Psoas muscle (tissue), 8 donors: Measurements from ENCODE around the gene ELMOD2. TPM values are rescaled to one million over a fixed set of nuclear protein-coding genes. Genes with fewer than 3 reads are reported as not detected.

Experiments used
- ATAC-seq, 4 donors: fragments of 200-7000 bp; cut with Tn5 transposase; one replicate each; pipeline ENCODE4 v1.9.1; 2020; ENCODE audit warnings: moderate library complexity in 3 of 4, mild to moderate bottlenecking in 2 of 4
- DNase-seq, 2 donors: peaks; one replicate each; pipeline ENCODE4 v3.0.0-alpha.2; 2020
- H3K27ac ChIP-seq: fragments of 200-600 bp; one replicate; pipeline ENCODE4 v1.8.0; 2022
- H3K27me3 ChIP-seq, 3 donors: fragments of 200-600 bp in 1 of 3; one replicate each; pipeline versions ENCODE4 v1.6.1 to v1.8.0; 2013 to 2022; ENCODE audit warnings: low read length in 2 of 3, mild to moderate bottlenecking in 2 of 3, moderate library complexity in 1 of 3; ENCODE audit not compliant: insufficient read depth in 3 of 3
- H3K36me3 ChIP-seq, 2 donors: fragments of 200-600 bp in 1 of 2; one replicate each; pipeline versions ENCODE4 v1.6.1 to v1.8.0; 2013 to 2022; ENCODE audit warnings: low read depth in 1 of 2, mild to moderate bottlenecking in 1 of 2, moderate library complexity in 1 of 2; ENCODE audit not compliant: insufficient read depth in 1 of 2
- H3K4me1 ChIP-seq: fragments of 200-600 bp; one replicate; pipeline ENCODE4 v1.8.0; 2022
- H3K4me3 ChIP-seq: fragments of 200-600 bp; one replicate; pipeline ENCODE4 v1.8.0; 2022; ENCODE audit warnings: mild to moderate bottlenecking
- H3K9me3 ChIP-seq: fragments of 200-600 bp; one replicate; pipeline ENCODE4 v1.8.0; 2022
- CTCF ChIP-seq: fragments of 200-600 bp; IDR thresholded peaks from one replicate; pipeline ENCODE4 v1.8.0; 2022; ENCODE audit warnings: antibody characterized with exemption
- WGBS, 3 donors: extraction: QIAGEN DNeasy Blood & Tissue Kit; methylation state at CpG; one replicate each; pipeline versions ENCODE4 v1.1.6 to v1.1.7; 2013; 5-methylcytosine and 5-hydroxymethylcytosine counted together
- intact Hi-C, 2 donors: fragments of 100-400 bp; cut with DNase I; formaldehyde crosslinking; loops; one replicate each; pipeline versions ENCODE4 v1.11.0 to v1.14.2; 2022
- polyA plus RNA-seq, 3 donors: library from polyadenylated mRNA; stranded (reverse); fragments of 200-250 nt; gene quantifications; one replicate each; pipeline ENCODE4 v1.2.3, GENCODE V29; 2013
- total RNA-seq, 4 donors: library from RNA; stranded (reverse); fragmentation: NEBNext Ultra II Directional in 2 of 4; extraction: Animal tissue kit (Norgen Biotek cat#: 25700) in 2 of 4; gene quantifications; one replicate each; pipeline versions ENCODE4 v1.2.1 to v1.2.4, GENCODE V29; 2021 to 2023
- donor health status: healthy with polysubstance abuse.
- donor health status: DM: no; HTN: no; CAD: no; lungs with moderate emphysema.
- donor health status: Bipolar disorder and iron deficiency.
- donor health status: healthy.
- donor health status: DM: yes; HTN: yes; CAD: no.
- donor health status: DM: no; HTN: no; CAD: no.
- donor health status: DM: no; HTN: no; CAD: no.
- donor health status: DM: yes; HTN: yes; CAD: no.

Gene ELMOD2
- total and polyA plus RNA-seq, 7 donors = 3.1 to 10.0 (median 7.6) TPM

GRCh38 chr4:140595065-140595464, 71.1 kb downstream of the ELMOD2 start:
- intact Hi-C loops = no loop called here
- H3K4me3 ChIP-seq = no peak overlapping the region
- H3K36me3 ChIP-seq = no peaks in the 10 kb centered on the region
- no peak for DNase-seq
- no peak for ATAC-seq
- H3K27me3 ChIP-seq = peaks cover 0 to 2% (median 0%) of the 10 kb centered on the region in 3 donors
- no peak overlapping the region for H3K27ac ChIP-seq
- no peaks in the 10 kb centered on the region for H3K9me3 ChIP-seq
- H3K4me1 ChIP-seq = no peaks in the 10 kb centered on the region
- TF ChIP-seq CTCF = no peak
- 56 to 70% (median 66%) methylated on average over 1 of the region's 1 CpG for WGBS, 3 donors

- Histone ChIP-seq H3K9me3 (no peaks in the 10 kb centered on the region), H3K4me1 (no peaks in the 10 kb centered on the region), H3K27me3 (peaks cover 0 to 2% (median 2%) of the 10 kb centered on the region in 3 donors), H3K4me3 (no peak overlapping the region), H3K36me3 (no peaks in the 10 kb centered on the region), H3K27ac (no peak overlapping the region)
- intact Hi-C loops = no loop called here
- ATAC-seq = no peak
- DNase-seq = no peak
- WGBS, 3 donors = 79 to 84% (median 81%) methylated on average over 8 of the region's 8 CpGs
- TF ChIP-seq CTCF = no peak
These were observed 76.4 kb downstream of the ELMOD2 start for GRCh38 chr4:140600408-140600807.

GRCh38 chr4:140602714-140603113, 78.7 kb downstream of the ELMOD2 start:
- Histone ChIP-seq H3K27me3 (peaks cover 0 to 2% (median 0%) of the 10 kb centered on the region in 3 donors), H3K4me3 (no peak overlapping the region), H3K36me3 (no peaks in the 10 kb centered on the region), H3K9me3 (no peaks in the 10 kb centered on the region), H3K27ac (no peak overlapping the region), H3K4me1 (no peaks in the 10 kb centered on the region)
- ATAC-seq = no peak
- no peak for DNase-seq
- intact Hi-C loops = no loop called here
- TF ChIP-seq CTCF = no peak
- WGBS, 3 donors = 69 to 81% (median 81%) methylated on average over 2 of the region's 2 CpGs

GRCh38 chr4:140603286-140603685, 79.3 kb downstream of the ELMOD2 start:
- Histone ChIP-seq H3K27me3 (peaks cover 0 to 2% (median 0%) of the 10 kb centered on the region in 3 donors), H3K9me3 (no peaks in the 10 kb centered on the region), H3K4me3 (no peak overlapping the region), H3K27ac (no peak overlapping the region), H3K4me1 (no peaks in the 10 kb centered on the region), H3K36me3 (no peaks in the 10 kb centered on the region)
- 43 to 72% (median 47%) methylated on average over 2 of the region's 2 CpGs for WGBS, 3 donors
- ATAC-seq = no peak
- intact Hi-C loops = no loop called here
- TF ChIP-seq CTCF = no peak
- no peak for DNase-seq

Other genes starting within 250 kb of the ELMOD2 start
- 10 to 100 TPM; 23.9 to 31.6 (median 28.5) TPM for gene SCOC, start 150.5 kb upstream of the ELMOD2 start, total RNA-seq
- gene SCOC, start 150.5 kb upstream of the ELMOD2 start, polyA plus RNA-seq = 10 to 100 TPM; 32.6 to 85.9 (median 40.7) TPM
- gene CLGN, start 96.5 kb upstream of the ELMOD2 start, total RNA-seq = under 1 TPM; 0.22 to 0.67 (median 0.38) TPM
- gene CLGN, start 96.5 kb upstream of the ELMOD2 start, polyA plus RNA-seq = under 1 TPM; 0.14 to 0.89 (median 0.40) TPM
- gene MGAT4D, start 25.9 kb upstream of the ELMOD2 start, total RNA-seq = not detected
- gene MGAT4D, start 25.9 kb upstream of the ELMOD2 start, polyA plus RNA-seq = not detected
- gene UCP1, start 44.8 kb downstream of the ELMOD2 start, total RNA-seq = not detected
- under 1 TPM in 1 of 3 donors, not detected in 2; 0.09 TPM for gene UCP1, start 44.8 kb downstream of the ELMOD2 start, polyA plus RNA-seq
- 1 to 10 TPM; 2.1 to 5.4 (median 4.2) TPM for gene TBC1D9, start 232.2 kb downstream of the ELMOD2 start, total RNA-seq
- 1 to 10 TPM; 1.6 to 1.7 (median 1.6) TPM for gene TBC1D9, start 232.2 kb downstream of the ELMOD2 start, polyA plus RNA-seq